ENCODE measurements around the gene CDC14A.

Gene CDC14A

DNA sequence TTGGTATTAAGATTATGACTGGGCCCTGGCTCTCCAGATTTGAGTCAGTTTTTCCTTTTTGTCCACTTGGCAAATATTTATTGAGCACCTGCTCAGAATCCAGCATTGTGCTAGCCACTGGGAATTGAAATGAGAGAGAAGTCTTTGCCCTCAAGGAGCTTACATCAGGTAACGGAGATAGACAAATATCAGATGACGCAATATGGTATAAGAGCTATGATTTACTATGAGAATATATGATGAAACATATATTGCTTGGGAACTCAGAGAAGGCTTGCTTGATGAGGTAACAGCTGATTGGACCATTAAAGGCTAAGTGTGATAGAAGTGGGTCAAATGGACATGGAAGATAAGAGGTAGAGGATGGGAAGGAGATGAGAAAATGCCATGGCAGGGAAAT, 144.6 kb downstream of the CDC14A start:
- no peak for DNase-seq (ENCODE audit: low spot score)

GRCh38 chr1:100497796-100498195, 145.5 kb downstream of the CDC14A start:
- DNase-seq (ENCODE audit: low spot score): no peak

DNA sequence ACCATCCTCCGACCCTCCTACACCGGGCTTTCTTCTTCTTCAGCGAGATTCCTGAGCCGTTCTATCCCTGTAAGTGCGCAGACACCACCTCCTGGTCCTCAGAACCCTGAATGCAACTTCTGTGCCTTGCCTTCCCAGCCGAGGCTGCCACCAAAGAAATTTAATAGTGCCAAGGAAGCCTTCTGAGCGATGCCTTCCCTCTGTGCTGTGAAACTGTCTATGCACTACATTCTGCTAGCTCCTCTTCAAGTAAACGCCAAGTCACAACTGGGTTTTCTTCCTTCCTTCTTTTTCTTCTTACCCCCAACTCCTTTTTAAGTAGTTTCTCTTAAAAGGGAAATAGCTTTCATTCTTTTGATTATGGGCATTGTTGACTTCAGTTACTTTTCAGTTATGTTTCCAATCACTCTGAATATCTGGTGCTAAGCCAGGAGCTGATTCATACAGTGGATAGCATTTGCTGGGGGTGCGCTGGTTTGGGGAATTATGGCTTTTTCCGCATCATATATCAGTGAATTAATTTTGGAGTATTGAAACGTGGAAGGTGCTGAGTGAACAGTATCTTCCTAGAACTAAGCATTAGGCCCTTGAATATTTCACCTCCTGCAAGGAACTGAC, 147.0 kb downstream of the CDC14A start:
- no peak for DNase-seq (ENCODE audit: low spot score)

DNA sequence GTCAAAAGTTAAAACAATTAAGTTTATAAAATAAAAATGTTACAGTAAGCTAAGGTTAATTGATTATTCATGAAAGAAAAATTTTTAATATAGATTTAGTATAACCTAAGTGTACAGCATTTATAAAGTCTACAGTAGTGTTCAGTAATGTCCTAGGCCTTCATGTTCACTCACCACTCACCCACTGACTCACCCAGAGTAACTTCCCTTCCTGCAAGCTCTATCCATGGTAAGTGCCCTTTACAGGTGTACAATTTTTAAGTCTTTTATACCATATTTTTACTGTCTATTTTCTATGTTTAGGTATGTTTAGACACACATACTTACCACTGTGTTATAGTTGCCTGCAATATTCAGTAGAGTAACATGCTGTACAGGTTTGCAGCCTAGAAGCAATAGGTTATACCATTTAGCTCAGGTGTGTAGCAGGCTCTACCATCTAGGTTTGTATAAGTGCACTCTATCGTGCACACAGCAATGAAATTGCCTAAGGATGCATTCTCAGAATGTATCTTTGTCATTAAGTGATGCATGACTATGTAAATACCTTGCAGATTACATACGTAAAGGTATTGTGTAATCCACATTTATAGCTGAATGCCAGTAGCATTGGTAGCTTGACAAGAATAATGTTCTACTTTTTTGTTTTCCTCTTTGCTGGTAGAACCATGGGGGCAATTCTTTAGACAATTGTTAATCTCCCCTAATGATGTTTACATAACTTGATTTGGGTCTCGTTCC, 149.9 kb downstream of the CDC14A start:
- no peak for DNase-seq (ENCODE audit: low spot score)

- DNase-seq (ENCODE audit: low spot score): no peak
Measured at GRCh38 chr1:100506217-100506616, 153.9 kb downstream of the CDC14A start.

DNA sequence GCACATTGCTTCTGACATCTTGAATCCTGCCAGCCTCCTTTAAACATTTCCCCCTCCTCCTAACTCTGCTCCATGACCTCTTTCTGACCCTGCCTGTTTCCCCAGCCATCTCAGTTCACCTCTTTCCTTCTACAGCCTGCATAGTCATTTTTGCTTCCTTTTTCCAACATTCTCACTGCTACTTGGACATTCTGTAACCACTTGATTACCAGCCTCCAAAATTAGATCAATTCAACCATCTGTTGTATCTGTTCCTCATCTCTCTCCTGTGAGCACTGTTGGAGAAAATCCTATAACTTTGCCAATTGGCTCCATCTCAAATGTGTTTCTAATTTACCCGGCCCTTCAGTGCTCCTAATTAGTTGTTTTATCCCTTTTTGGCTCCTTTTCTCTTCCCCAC, 158.1 kb downstream of the CDC14A start:
- DNase-seq (ENCODE audit: low spot score): no peak

- DNase-seq (ENCODE audit: low spot score): no peak
Measured at GRCh38 chr1:100511058-100511457, 158.8 kb downstream of the CDC14A start.

DNA sequence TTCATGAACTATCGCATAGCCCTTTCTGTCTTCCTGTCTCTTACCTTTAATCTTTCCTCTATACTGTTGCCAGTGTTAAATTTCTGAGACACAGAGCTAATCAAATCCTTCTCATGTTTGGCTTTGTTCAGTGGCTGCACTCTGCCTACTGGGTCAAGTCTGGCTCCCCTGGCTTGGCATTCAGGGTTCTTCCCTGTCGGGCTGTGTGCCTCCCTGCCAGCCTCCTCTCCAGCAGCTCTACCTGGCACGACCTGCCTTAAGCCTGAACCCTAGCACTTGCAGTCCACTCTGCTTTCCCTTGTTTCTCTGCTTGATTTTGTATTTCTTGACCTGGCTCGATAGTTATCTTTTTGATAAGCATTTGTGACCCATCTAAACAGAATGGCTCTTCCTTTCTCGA, 159.5 kb downstream of the CDC14A start:
- no peak for DNase-seq (ENCODE audit: low spot score)

- DNase-seq (ENCODE audit: low spot score): no peak
Measured at GRCh38 chr1:100512803-100513352, 160.6 kb downstream of the CDC14A start.

GRCh38 chr1:100516857-100517256, 164.6 kb downstream of the CDC14A start:
- no peak for DNase-seq (ENCODE audit: low spot score)

GRCh38 chr1:100517515-100517914, 165.2 kb downstream of the CDC14A start:
- DNase-seq (ENCODE audit: low spot score): no peak

- DNase-seq (ENCODE audit: low spot score): no peak
Measured at GRCh38 chr1:100518023-100518422, 165.7 kb downstream of the CDC14A start.

DNA sequence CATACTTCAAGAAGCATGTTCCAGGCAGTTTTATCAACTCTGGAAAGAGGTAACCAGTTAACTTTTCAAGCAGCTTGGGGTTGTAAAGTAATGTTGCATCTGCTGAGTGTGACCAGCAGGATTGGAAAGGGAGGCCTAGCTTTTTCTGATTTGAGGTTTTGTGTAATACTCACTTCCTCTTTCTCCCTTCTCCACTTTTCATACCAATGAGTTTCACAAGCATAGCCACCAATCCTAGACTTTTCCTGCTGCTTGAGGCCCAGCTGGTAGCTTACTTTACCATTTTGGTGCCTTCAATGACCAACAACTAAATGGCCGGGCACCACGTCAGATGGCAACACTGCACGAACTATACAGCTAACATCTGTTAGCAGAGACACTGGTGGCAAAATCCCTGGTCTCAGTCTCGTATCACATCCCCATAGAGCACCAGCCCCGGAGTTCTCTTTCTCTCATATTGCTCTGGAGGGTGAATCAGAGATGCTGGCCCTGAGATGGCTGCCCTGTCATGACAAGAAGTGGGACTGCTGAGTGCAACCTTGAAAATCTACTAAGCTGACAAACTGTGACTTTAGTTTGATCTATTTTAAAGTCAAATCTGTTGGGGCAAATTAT, 170.8 kb downstream of the CDC14A start:
- DNase-seq (ENCODE audit: low spot score): no peak

DNA sequence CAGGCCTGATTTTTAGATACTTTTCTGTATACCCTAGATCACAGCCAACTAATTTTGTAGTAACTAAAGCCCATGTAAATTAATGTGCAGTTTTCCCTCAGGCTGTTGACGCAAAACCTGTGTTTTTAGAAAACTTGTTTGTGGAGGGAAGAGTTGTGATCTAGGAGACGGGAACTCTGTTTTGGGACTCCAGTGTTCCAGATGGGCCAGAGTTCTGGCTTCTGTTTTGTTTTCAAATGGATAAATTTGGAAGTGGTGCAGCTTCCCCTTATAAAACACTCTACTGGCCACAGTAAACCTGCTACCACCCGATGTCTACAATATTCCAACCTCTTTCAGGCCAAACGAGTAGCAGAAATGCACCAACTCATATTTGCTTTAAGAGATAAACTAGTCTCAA, 172.0 kb downstream of the CDC14A start:
- no peak for DNase-seq (ENCODE audit: low spot score)

DNA sequence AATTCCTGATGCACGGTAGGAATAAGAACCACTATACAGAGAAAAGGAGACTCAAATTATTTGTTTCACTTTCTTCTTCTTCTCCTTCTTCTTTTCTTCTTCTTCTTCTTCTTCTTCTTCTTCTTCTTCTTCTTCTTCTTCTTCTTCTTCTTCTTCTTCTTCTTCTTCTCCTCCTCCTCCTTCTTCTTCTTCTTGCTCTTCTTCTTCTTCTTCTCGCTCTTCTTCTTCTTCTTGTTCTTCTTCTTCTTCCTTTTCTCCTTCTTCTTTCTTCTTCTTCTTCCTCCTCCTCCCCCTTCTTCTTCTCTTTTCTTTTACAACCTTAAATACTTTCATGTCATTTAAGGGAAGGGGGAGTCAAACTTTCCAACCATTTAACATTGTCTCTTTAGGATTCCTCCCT, 174.6 kb downstream of the CDC14A start:
- DNase-seq (ENCODE audit: low spot score): no peak

- DNase-seq (ENCODE audit: low spot score): no peak
Measured at GRCh38 chr1:100528871-100529270, 176.6 kb downstream of the CDC14A start.

GRCh38 chr1:100530141-100530540, 177.8 kb downstream of the CDC14A start:
- DNase-seq (ENCODE audit: low spot score): no peak

- no peak for DNase-seq (ENCODE audit: low spot score)
Measured at GRCh38 chr1:100530880-100531487, 178.7 kb downstream of the CDC14A start.

- DNase-seq (ENCODE audit: low spot score): no peak
Measured at GRCh38 chr1:100532645-100533044, 180.3 kb downstream of the CDC14A start.

DNA sequence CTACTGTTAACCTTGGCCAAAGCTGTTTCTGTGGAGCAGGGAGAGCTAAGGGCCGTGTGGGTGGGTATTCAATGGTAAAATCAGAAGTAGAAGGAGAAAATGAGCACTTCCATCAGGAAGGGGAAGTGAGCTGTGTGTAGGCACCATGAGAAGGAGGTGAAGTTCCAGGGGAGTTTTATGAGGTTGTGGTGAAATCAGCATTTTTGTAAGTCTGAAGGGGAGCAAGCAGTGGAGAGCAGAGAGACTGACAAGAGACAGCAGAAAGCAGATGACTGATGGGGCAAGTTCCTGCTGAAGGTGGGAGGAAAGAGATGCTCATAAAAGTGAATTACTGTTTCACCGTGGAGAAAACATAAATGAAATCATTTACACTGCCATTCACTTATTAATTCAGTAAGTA, 183.0 kb downstream of the CDC14A start:
- no peak for DNase-seq (ENCODE audit: low spot score)

DNA sequence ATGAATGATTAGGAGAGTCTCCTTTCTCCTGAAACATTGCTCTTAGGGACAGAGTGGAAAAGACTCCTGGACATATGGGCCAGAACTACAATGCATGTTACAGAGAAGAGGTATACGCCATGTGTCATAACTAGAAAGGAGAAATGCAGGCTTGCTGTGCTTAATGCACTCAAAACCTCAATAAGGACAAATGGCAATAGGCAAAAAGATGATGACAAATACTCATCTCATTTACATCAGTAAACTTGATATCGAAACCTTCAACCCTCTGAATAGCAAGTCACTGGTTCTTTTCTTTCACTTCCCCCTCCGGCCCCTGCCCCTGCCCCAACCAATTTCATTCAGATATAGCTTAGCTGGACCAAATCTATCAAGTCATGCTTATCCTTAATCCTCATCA, 183.7 kb downstream of the CDC14A start:
- DNase-seq (ENCODE audit: low spot score): no peak

DNA sequence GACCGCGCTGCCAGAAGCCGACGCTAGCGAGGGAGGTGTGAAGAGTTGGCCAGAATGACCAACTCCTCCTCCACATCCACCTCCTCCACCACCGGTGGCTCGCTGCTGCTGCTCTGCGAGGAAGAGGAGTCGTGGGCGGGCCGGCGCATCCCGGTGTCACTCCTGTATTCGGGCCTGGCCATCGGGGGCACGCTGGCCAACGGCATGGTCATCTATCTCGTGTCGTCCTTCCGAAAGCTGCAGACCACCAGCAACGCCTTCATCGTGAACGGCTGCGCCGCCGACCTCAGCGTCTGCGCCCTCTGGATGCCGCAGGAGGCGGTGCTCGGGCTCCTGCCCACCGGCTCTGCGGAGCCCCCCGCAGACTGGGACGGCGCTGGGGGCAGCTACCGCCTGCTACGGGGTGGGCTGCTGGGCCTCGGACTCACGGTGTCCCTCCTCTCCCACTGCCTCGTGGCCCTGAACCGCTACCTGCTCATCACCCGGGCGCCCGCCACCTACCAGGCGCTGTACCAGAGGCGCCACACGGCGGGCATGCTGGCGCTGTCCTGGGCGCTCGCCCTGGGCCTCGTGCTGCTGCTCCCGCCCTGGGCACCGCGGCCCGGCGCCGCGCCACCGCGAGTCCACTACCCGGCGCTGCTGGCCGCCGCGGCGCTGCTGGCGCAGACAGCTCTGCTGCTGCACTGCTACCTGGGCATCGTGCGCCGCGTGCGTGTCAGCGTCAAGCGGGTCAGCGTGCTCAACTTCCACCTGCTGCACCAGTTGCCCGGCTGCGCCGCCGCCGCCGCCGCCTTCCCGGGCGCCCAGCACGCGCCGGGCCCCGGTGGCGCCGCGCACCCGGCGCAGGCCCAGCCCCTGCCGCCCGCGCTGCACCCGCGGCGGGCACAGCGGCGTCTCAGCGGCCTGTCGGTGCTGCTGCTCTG, 186.9 kb downstream of the CDC14A start:
- peak; percentile 71 for DNase-seq (ENCODE audit: low spot score)

Data from ecto neural progenitor cell (in vitro differentiated cells).